NCI-H69 (cell line): ENCODE measurements around the gene SUN3.

Source experiments
- DNase-seq: peaks from one replicate; lab custom pipeline; 2025; lab: John Stamatoyannopoulos, UW

SUN3 gene

GRCh38 chr7:47979145-47979831 is 49.6 kb downstream of the SUN3 start, which contains the start of gene HUS1:
Gene HUS1 (minus strand): TSS chr7:47979615. CDS start chr7:47979519, 96 bp downstream.
- DNase-seq, result peak; percentile 94

GRCh38 chr7:47978790-47979144 is 50.1 kb downstream of the SUN3 start:
- DNase-seq, result no peak

- no peak for DNase-seq
These were observed 55.2 kb downstream of the SUN3 start for GRCh38 chr7:47973739-47974138.

GRCh38 chr7:47970761-47971160 is 58.1 kb downstream of the SUN3 start:
- DNase-seq, result no peak

GRCh38 chr7:47968847-47969774 is 59.8 kb downstream of the SUN3 start:
- peak; percentile 80 for DNase-seq

GRCh38 chr7:47967708-47968107 is 61.2 kb downstream of the SUN3 start:
- DNase-seq, result no peak

- DNase-seq, result no peak
These were observed 61.8 kb downstream of the SUN3 start for GRCh38 chr7:47967123-47967522.

GRCh38 chr7:47965456-47965855 is 63.5 kb downstream of the SUN3 start:
- no peak for DNase-seq

GRCh38 chr7:47962262-47962661 is 66.6 kb downstream of the SUN3 start:
- no peak for DNase-seq

GRCh38 chr7:47957156-47957555 is 71.8 kb downstream of the SUN3 start:
- no peak for DNase-seq

- DNase-seq, result peak; percentile 84
These were observed 72.7 kb downstream of the SUN3 start for GRCh38 chr7:47956220-47956619.

GRCh38 chr7:47954231-47954911 is 74.5 kb downstream of the SUN3 start:
- no peak for DNase-seq

- no peak for DNase-seq
These were observed 75.1 kb downstream of the SUN3 start for GRCh38 chr7:47953822-47954221.

- DNase-seq, result no peak
These were observed 76.7 kb downstream of the SUN3 start for GRCh38 chr7:47952224-47952623.

- peak; percentile 78 for DNase-seq
These were observed 77.5 kb downstream of the SUN3 start for GRCh38 chr7:47951374-47951773.

- peak; percentile 75 for DNase-seq
These were observed 78.2 kb downstream of the SUN3 start for GRCh38 chr7:47950714-47951113.

GRCh38 chr7:47949703-47950102 is 79.2 kb downstream of the SUN3 start:
- DNase-seq, result peak; percentile 16

GRCh38 chr7:47948141-47948790 is 80.6 kb downstream of the SUN3 start, which contains the start of gene PKD1L1:
Gene PKD1L1 (minus strand): TSS chr7:47948466. CDS start chr7:47948440, 26 bp downstream.
- DNase-seq, result no peak

- DNase-seq, result no peak
These were observed 81.6 kb downstream of the SUN3 start for GRCh38 chr7:47947355-47947749.

GRCh38 chr7:47946581-47947354 is 82.1 kb downstream of the SUN3 start:
- DNase-seq, result no peak
